Fibroblast of the aortic adventitia (primary cell): ENCODE data around the gene BRCA2. TPM values are rescaled to one million over a fixed set of nuclear protein-coding genes. Genes with fewer than 3 reads are reported as not detected.
A peak's percentile ranks its signal among the peaks of the same experiment; 100 is the strongest.

ENCODE experiments used
- DNase-seq: peaks from one replicate; pipeline ENCODE4 v3.0.0-alpha.2; 2010; ENCODE audit warnings: low read depth
- H3K4me3 ChIP-seq: 2 replicates; pipeline ENCODE4 v1.5.1; 2011; ENCODE audit warnings: low read depth, mild to moderate bottlenecking, control low read depth, low read length, moderate library complexity
- CTCF ChIP-seq: IDR thresholded peaks from 2 replicates; pipeline ENCODE4 v1.5.1; 2011; ENCODE audit warnings: mild to moderate bottlenecking, low read length, control low read depth, inconsistent platforms; ENCODE audit not compliant: insufficient read depth
- total RNA-seq: library from RNA; depleted of rRNA; stranded (reverse); fragments of >200 nt; gene quantifications from 2 replicates; pipeline ENCODE4 v1.2.3, GENCODE V29; 2012; ENCODE audit warnings: low replicate concordance

Gene BRCA2
- total RNA-seq, 1 donor = 23.1 TPM

- no peak for TF ChIP-seq CTCF
- H3K4me3 ChIP-seq = no peak overlapping the region
- DNase-seq = no peak
Observed at GRCh38 chr13:32278426-32278825, 36.9 kb upstream of the BRCA2 start.

- no peak for TF ChIP-seq CTCF
- no peak overlapping the region for H3K4me3 ChIP-seq
- DNase-seq = no peak
Observed at GRCh38 chr13:32281096-32281495, 34.2 kb upstream of the BRCA2 start.

GRCh38 chr13:32282096-32282711 is 33.1 kb upstream of the BRCA2 start:
- no peak overlapping the region for H3K4me3 ChIP-seq
- DNase-seq = no peak
- no peak for TF ChIP-seq CTCF

GRCh38 chr13:32284927-32285632 is 30.2 kb upstream of the BRCA2 start:
- peak; percentile 86 for DNase-seq
- no peak overlapping the region for H3K4me3 ChIP-seq
- no peak for TF ChIP-seq CTCF

GRCh38 chr13:32285633-32285965 is 29.7 kb upstream of the BRCA2 start:
- no peak overlapping the region for H3K4me3 ChIP-seq
- TF ChIP-seq CTCF = no peak
- DNase-seq = no peak

GRCh38 chr13:32297206-32297605 is 18.1 kb upstream of the BRCA2 start:
- no peak for DNase-seq
- TF ChIP-seq CTCF = no peak
- no peak overlapping the region for H3K4me3 ChIP-seq

GRCh38 chr13:32298695-32299094 is 16.6 kb upstream of the BRCA2 start:
- TF ChIP-seq CTCF = no peak
- DNase-seq = no peak
- no peak overlapping the region for H3K4me3 ChIP-seq
